NCI-H510A treated with DMSO at 0.1 percent for 48 hours (cell line): ENCODE measurements around the gene KRTAP3-3.
"Not testable (repeated sequence)": the region's sequence is repeated elsewhere in the genome, so short reads cannot be mapped to it uniquely, and the experiment has no call there.

Experiments used
- DNase-seq: peaks from one replicate; lab custom pipeline; 2025; lab: John Stamatoyannopoulos, UW

Gene KRTAP3-3

DNA sequence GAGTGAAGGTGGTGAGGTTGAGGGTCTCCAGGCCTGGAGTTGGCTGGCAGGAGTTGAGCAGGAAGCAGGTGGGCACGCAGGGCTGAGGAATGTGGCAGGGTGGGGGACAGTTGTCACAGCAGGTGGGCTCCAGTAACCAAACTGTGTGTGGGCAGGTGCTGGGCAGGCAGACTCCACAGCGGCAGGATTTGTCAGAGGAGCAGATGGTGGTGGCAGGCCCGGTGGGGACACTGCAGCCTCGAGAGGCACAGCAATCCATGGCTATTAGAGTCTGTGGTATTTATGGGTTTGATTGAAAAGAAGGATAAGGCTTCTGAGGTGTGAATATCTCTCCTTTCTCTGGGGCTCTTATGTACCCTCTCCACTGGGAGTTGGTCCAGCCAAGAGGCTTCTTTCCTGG lies at the start of gene KRTAP3-3:
KRTAP3-3 (minus strand) TSS at position 326 of the 400 bp plus-strand sequence; CDS start at position 259, 67 bp downstream.
- DNase-seq: peak; percentile 37

DNA sequence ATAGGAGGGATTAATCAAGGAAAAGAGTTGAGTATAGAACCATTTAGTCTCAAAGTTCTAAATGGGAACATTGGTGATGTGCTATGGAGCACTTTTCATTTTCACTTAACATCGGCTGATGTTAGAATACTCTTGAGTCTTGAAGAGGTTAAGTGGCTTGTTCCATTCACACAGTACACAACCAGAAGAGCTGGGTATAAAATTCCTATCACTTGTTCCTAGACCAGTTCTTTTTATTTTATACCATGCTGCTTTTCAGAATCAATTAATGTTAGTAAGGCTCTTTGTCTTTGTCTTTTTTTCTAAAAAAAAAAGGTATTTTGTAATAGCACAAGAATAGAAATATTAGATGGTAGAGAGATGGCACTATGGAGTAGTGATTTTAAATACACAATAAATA lies 49.0 kb upstream of the KRTAP3-3 start:
- DNase-seq: no peak

DNA sequence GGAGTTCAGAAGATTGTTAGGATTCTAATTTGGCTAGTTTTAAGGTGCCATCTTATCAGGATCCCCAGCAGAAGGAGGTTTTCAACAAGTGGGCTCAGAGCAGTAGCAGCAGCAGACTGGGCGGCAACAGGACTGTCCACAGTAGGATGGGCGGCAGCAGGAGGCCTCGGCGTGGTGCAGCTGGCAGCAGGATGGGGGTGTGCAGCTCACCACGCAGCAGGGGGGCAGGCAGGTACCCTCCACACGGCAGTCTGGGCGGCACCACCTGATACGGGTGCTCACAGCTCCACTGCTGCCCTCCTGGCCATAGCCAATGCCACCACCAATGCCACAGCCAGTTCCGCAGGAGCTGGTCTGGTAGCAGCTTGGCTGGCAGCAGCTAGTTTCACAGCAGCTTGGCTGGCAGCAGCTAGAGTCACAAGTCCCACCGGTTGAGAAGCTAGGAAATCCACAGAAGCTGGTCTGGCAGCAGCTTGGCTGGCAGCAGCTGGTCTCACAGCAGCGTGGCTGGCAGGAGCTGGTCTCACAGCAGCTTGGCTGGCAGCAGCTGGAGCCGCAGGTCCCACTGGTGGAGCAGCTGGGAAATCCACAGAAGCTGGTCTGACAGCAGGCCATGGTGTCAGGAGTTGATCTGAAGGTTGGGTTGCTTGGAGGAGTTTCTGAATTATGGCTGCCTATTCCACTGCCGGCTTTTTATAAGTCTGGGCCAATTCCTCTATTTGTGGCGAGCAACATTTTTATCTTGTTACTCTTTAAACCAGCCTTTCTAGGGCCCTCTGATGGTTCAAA lies 47.0 kb upstream of the KRTAP3-3 start, which contains the start of gene KRTAP1-1:
KRTAP1-1 (minus strand) TSS at position 668 of the 789 bp plus-strand sequence; CDS start at position 615, 53 bp downstream.
- not testable (repeated sequence) for DNase-seq

DNA sequence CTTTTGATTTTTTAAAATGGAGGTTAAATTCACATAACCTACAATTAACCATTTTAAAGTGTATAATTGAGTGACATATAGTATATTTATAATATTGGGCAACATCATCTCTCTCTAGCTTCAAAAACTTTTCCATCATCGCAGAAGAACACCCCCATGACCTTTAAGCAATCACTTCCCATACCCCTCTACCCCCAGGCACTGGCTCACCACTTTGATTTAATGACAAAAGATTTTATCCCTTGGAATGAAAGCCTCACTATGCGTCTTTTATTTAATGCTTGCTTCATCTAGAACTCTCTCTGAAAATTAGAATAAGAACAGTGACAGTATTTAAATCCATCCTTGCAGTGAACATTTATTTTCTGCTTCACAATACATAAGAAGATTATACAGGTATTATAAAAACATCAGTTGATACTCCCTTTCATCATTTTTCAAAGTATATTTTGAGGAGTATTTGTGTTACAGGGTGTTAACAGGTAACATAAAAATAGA lies 43.9 kb upstream of the KRTAP3-3 start:
- no peak for DNase-seq

DNA sequence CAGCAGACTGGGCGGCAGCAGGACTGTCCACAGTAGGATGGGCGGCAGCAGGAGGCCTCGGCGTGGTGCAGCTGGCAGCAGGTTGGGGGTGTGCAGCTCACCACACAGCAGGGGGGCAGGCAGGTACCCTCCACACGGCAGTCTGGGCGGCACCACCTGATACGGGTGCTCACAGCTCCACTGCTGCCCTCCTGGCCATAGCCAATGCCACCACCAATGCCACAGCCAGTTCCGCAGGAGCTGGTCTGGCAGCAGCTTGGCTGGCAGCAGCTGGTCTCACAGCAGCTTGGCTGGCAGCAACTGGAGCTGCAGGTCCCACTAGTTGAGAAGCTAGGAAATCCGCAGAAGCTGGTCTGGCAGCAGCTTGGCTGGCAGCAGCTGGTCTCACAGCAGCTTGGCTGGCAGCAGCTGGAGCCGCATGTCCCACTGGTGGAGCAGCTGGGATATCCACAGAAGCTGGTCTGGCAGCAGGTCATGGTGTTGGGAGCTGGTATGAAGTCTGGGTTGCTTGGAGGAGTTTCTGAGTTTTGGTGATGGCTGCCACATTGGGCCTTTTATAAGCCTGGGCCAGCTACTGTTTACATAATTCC lies 40.5 kb upstream of the KRTAP3-3 start, which contains the start of gene KRTAP1-3:
KRTAP1-3 (minus strand) TSS at position 529 of the 590 bp plus-strand sequence; CDS start at position 476, 53 bp downstream.
- DNase-seq: peak; percentile 42

DNA sequence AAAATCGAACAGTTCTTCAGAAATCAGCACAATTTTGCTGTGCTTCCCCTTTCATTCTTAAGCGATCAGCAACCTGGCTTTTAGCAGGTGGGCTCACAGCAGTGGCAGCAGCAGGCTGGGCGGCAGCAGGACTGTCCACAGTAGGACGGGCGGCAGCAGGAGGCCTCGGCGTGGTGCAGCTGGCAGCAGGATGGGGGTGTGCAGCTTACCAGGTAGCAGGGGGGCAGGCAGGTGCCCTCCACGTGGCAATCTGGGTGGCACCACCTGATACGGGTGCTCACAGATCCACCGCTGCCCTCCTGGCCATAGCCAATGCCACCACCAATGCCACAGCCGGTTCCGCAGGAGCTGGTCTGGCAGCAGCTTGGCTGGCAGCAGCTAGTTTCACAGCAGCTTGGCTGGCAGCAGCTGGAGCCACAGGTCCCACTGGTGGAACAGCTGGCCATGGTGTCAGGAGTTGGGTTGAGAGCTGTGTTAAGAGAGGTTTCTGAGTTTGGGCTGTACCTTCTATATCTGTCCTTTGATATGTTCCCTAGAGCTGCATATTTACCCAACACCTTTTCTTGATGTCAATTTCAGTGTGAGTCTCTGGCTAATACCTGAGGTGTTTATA lies 35.8 kb upstream of the KRTAP3-3 start, which contains the start of gene KRTAP1-4:
KRTAP1-4 (minus strand) TSS at position 563 of the 613 bp plus-strand sequence; CDS start at position 446, 117 bp downstream.
- DNase-seq: no peak

DNA sequence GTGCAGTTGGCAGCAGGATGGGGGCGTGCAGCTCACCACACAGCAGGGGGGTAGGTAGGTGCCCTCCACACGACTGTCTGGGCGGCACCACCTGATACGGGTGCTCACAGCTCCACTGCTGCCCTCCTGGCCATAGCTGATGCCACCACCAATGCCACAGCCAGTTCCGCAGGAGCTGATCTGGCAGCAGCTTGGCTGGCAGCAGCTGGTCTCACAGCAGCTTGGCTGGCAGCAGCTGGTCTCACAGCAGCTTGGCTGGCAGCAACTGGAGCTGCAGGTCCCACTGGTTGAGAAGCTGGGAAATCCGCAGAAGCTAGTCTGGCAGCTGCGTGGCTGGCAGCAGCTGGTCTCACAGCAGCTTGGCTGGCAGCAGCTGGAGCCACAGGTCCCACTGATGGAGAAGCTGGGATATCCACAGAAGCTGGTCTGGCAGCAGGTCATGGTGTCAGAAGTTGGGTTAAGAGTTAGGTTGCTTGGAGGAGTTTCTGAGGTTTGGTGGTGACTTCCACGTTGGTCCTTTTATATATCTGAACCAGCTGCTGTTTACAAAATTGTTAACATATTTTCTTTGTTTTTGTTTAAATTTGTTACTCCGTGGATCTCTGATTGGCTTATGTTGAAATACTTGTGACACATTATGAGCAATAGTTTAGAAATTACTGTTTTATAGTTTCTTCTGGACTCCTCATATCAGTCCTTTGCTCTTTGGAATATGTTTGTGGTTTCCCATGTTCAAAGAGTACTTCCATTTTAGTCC lies 32.9 kb upstream of the KRTAP3-3 start, which contains the start of gene KRTAP1-5:
KRTAP1-5 (minus strand) TSS at position 494 of the 757 bp plus-strand sequence; CDS start at position 441, 53 bp downstream.
- DNase-seq: no peak

DNA sequence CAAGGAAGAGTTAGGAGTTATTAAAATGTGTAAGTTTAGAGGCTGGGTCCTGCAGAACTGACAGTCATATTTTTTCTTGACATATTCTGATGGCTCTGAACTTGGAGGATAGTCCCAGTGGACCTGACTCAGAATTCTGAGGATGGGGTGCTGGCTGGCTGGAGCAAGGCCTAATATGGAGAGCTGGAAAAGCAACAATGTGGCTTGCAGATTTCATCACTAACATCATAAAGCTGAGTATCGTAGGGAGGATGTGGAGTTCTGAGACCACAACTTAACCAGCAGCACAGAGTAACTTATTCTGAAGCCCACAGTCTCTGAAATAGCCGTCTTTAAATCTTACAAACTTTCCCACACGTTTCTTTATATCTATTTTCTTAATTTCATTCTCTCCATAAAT lies 30.7 kb upstream of the KRTAP3-3 start:
- DNase-seq: no peak

DNA sequence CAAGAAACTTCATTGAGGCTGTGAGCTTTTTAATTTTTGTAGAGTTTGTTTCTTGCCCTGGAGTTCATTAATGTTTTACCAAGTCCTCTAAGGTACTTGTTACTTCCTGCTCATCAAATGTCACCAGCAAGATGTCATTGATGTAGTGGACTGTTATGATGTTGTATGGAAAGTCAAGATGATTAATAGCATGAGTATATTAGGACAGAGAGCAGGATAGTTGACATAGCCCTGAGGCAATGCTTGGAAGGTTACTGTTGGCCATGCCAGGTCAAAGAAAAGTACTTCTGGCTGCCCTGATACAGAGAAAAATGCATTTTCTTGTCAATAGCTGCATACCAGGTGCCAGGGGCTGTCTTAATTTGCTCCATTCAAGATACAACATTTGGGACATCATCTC lies 26.4 kb upstream of the KRTAP3-3 start:
- DNase-seq: no peak

DNA sequence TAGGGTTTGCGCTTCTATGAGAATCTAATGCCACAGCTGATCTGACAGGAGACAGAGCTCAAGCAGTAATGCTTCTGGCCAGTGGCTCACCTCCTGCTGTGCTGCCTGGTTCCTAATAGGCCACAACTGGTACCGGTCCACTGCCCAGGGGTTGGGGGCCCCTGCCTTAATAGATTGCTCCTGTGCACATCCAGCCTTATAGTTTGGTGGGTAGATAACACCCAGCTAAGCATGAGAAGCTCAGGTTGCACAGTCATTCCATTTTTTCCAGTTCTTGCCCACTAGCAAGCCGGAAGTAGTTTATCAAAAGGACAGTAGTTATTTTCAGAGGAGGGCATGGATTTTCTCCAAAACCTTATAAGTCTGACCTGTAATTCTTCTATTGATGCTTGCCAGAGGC lies 25.5 kb upstream of the KRTAP3-3 start:
- no peak for DNase-seq

DNA sequence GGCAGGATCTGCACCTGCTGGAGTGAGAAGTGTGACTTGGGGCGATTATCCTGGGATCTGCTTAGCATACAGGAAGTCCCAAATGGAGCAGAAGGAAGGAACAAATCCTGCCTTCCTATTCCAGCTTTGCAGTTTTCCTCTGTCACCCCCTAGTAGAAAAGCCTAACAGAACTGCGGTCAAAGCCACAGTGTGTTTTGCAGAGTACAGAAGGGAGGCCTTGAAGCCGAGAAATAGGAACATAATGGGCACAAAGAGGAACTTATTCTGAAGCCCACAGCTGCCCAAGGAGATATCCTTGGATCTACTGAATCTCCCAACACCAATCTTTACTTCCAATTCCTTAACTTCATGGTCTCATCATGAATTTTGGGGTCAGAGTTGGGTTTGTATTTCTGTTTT lies 24.6 kb upstream of the KRTAP3-3 start:
- no peak for DNase-seq

DNA sequence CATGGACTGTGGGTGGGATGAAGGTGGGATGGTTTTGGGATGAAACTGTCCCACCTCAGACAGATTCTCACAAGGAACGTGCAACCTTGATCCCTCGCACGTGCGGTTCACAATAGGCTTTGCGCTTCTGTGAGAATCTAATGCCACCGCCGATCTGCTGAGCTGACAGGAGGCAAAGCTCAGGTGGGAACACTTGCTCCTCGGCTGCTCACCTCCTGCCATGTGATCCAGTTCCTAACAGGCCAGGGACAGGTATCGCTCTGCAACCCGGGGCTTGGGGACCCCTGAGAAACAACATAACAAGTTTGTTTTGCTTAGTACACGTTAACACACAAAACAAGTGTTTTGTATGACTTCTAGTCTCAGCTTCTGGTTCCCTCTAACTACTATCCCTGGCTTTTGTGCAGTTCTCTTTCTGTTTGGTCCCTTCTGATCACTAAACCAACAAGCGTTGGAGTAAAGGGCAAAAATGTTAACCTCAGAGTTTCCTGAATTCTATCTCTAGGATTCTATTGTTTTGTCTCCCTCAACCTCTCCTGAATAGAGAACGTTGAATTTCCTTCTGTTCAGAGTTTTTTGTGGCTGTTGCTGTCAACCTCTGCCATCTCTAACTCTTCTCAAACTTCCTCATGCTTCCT lies 22.7 kb upstream of the KRTAP3-3 start:
- no peak for DNase-seq

DNA sequence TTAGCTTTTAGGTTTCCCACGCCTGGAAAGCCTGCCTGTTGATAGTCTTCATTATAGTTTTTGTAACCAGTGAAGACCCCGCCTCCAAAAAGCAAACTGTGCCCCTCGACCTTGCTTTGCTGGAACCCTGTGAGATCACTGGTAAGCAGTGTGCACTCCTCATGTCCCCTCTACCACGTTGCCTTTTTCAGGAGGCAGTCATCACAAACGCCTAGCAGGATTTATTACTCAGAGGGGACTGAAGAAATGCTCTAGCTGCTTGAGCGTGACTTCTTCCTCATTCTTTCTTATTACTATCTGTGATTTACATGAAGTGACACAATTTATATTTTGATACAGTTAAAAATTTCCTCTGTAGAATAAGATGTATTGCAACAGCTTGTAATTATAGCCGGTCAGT lies 21.5 kb upstream of the KRTAP3-3 start:
- no peak for DNase-seq

DNA sequence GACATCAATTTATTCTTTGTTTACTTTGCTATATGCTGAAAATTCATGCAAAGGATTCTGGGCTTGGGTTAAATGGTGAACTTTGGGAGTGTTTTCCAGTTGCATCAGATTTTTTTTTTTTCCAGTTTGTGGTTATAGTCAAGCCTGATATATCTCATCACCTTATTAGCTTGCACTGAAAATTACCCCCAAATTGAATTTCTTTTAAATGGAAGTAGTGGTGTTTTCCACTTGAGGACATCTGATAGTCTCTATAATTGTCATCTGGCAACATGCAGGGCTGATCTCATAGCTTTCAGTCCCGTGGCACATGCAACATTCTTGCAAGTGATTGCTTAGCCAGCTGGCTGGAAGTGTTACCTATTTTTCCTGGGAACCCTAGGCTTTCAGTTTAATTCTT lies 19.6 kb upstream of the KRTAP3-3 start:
- no peak for DNase-seq

DNA sequence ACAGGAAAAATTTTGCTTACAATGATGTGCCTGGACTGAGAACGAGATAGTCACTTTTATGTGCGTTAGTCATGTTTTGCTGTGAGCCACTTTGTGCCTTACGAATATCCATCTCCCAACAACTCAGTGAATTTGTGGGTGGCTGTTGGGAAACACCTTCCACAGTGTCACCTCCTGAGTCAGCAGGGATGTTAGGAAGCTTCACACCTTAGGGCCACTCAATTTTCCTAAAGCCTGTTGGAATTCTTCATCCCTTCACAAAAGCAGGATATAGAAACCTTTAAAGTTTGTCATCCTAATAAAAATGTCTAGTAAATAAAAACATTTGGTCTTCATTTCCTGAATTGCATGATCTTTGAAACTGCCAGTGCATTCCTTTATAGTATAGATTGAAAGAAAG lies 19.2 kb upstream of the KRTAP3-3 start:
- no peak for DNase-seq

DNA sequence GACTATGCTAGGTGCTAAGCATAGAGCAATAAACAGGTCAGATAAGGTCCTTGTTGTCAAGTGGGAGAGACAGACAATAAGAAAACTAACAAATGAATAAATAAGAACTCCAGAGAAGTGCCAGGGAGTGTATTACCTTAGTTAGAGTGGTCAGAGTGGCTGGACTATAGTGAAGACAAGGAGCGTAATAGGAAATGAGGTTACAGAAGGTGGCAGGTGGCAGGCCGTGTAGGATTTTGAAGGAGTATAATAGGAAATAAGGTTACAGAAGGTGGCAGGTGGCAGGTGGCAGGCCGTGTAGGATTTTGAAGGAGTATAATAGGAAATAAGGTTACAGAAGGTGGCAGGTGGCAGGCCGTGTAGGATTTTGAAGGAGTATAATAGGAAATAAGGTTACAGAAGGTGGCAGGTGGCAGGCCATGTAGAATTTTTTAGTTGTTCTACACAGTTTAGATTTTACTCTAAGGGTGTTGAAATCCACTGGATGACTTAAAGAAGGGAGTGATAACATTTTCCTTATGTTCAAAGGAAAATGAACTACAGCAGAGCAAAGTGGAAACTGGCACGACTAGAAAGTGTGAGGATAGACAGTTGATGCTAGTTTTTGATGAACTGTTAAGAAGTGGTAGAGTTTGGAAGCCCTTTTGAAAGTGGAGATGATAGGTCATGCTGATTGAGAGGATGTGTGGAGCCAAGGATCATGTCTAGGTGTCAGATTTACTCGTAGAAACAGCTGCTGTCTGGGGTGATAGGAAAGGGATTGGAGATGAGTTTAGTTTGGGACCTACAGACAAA lies 18.6 kb upstream of the KRTAP3-3 start:
- DNase-seq: peak; percentile 39

DNA sequence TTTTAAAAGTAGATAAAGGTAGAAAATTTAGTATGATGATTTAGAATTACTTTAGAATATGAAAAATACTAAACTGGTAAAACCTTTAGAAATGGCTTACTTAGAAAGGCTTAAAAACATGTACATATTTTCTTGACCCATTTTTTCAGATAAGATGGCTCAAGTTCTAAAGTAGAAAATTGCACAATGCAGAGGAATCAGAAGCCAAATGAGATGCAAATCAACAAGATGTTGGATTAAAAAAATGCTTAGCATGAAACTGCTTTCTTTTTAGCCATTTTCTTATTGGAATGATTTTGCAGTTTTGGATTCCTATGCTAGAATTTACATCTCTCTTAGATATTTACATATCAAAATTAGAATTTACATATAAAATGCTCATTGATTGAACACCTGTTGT lies 16.5 kb upstream of the KRTAP3-3 start:
- no peak for DNase-seq

DNA sequence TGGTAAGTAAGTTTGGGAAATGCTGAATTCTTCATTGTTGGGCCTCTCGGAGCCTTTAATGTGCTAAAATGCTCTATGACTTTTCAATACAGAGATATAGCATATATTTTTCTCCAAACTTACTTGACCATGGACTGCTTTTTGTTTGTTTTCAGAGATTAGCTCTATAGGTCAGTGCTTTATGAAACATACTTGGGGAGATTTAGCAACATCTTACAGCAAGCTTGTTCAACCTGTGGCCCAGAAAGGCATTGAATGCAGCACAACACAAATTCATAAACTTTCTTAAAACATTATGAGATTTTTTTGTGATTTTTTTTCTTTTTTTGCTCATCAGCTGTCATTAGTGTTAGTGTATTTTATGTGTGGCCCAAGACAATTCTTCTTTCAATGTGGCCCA lies 16.0 kb upstream of the KRTAP3-3 start:
- no peak for DNase-seq

DNA sequence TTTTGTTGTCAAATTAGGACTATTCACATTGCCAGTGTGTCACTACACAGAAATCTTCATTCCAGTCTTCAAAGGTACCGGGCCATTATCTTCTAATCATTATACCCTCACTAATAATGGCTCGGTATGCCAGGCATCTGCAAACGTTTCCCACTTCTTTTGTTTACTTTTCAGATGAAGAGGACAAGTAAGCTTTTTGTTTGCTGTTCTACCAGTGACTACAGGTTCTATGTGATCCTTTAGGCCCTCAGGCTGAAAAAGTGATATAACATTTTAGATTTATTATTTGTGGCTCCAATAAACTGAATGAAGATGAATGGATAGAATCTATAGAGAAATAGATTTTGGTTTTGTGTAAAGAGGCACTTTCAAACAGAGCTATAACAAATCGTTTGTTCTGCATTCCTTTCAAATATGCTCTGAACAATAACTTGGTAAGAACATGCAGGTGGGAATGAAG lies 15.4 kb upstream of the KRTAP3-3 start:
- peak; percentile 87 for DNase-seq

DNA sequence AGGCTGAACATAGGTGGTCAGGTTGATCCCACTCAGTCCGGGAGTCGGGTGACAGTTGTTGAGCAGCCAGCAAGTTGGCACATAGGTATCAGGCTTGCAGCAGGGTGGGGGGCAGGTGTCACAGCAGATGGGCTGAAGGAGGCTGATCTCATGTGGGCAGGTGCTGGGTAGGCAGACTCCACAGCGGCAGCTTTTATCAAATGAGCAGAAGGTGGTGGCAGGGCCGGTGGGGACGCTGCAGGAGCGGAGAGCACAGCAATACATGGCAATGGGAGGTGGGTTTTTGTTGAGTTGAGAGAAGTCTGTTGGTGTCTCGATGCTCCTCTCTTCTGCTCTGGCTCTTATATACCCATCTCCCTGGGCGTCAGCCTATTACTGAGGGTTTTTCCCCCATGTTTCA lies 14.8 kb upstream of the KRTAP3-3 start, which contains the start of gene KRTAP3-1:
KRTAP3-1 (minus strand) TSS at position 318 of the 400 bp plus-strand sequence; CDS start at position 264, 54 bp downstream.
- DNase-seq: peak; percentile 90
